Caki2 (cell line): Measurements from ENCODE around the gene GLRX3. TPM values are rescaled to one million over a fixed set of nuclear protein-coding genes. Genes with fewer than 3 reads are reported as not detected.
"Not testable (repeated sequence)": the region's sequence is repeated elsewhere in the genome, so short reads cannot be mapped to it uniquely, and the experiment has no call there.

Source experiments
- DNase-seq: peaks from one replicate; pipeline ENCODE4 v3.0.0-alpha.2; 2015; ENCODE audit warnings: low read depth
- in situ Hi-C: cut with HindIII; loops from 2 replicates; pipeline ENCODE4 v1.10.0; 2016; ENCODE audit warnings: low sequenced_read_pairs, low pct_unique_long_range_greater_than_20kb, mixed read lengths
- total RNA-seq: library from RNA; depleted of rRNA; stranded (reverse); fragments of >200 nt; shearing (Covaris generic); gene quantifications from 2 replicates; pipeline ENCODE4 v1.2.3, GENCODE V29; 2014; ENCODE audit warnings: low replicate concordance; rRNA removed

GLRX3 gene
- 298 and 332 TPM in 2 replicates for total RNA-seq

DNA sequence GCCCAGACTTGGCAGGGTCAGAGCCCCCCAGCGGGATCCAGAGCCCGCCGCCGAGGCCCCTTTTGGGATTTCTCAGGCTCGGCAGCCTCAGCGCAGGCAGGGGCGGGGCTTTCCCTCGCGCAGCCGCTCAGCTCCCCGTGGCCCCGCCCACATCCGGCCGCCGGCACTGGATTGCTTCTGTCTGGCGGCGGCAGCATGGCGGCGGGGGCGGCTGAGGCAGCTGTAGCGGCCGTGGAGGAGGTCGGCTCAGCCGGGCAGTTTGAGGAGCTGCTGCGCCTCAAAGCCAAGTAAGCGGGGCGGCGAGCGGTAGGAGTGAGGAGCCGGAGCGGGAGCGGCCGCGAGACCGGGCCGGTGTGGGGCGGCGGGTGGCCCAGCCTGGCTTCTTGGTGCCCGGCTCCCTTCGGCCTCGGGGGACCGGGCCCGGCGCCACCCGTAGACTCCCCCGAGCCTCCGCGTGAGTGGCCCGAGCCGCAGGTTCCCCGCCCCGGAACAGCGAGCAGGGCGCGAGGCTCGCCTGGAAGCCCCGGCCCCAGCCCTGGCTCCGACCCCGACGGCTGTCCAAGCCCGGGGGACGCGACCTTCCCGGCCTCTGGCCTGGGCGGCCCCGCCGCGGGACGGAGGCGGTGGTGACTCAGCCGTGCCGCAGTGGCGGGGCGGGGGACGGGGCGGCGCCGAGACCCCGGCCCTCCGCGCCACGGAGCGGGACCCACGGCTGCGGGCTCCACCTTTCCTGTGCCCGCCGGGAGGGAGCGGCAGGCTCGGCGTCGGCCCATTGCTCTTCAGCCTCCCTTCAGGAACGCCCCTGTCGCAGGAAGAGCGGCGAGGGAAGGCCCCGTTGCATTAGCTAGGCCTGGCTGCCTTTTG is at the start of gene GLRX3:
Gene GLRX3, plus strand, starts transcription at position 166 of the 864 bp plus-strand sequence. Its CDS starts 30 bp downstream, at position 196.
- in situ Hi-C loops, result no loop called here
- DNase-seq, result peak; percentile 75

DNA sequence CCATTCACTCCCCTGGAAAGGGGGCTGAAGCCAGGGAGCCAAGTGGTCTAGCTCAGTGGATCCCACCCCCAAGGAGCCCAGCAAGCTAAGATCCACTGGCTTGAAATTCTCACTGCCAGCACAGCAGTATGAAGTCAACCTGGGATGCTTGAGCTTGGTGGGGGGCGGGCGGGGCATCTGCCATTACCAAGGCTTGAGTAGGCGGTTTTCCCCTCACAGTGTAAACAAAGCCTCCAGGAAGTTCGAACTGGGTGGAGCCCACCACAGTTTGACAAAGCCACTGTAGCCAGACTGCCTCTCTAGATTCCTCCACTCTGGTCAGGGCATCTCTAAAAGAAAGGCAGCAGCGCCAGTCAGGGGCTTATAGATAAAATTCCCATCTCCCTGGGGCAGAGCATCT is 45.6 kb upstream of the GLRX3 start:
- DNase-seq, in situ Hi-C loops: not testable (repeated sequence)

DNA sequence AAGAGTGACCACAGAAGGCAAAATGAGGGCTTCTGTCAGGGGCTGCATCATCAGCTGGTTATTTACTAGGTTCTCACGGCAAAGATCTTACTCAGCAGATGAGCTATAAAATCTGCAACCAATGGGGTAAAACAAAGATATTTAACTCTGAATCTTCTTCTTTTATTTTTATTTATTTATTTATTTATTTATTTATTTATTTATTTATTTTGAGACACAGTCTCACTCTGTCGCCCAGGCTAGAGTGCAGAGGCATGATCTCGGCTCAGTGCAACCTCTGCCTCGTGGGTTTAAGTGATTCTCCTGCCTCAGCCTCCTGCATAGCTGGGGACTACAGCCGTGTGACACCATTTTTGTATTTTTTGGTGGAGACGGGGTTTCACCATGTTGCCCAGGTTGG is 36.8 kb upstream of the GLRX3 start:
- in situ Hi-C loops, result no loop called here
- DNase-seq, result no peak

GRCh38 chr10:130105724-130106123 is 30.5 kb upstream of the GLRX3 start:
- no peak for DNase-seq
- in situ Hi-C loops, result no loop called here

- in situ Hi-C loops, DNase-seq: not testable (repeated sequence)
Measured at GRCh38 chr10:130108146-130108545, 28.0 kb upstream of the GLRX3 start.

DNA sequence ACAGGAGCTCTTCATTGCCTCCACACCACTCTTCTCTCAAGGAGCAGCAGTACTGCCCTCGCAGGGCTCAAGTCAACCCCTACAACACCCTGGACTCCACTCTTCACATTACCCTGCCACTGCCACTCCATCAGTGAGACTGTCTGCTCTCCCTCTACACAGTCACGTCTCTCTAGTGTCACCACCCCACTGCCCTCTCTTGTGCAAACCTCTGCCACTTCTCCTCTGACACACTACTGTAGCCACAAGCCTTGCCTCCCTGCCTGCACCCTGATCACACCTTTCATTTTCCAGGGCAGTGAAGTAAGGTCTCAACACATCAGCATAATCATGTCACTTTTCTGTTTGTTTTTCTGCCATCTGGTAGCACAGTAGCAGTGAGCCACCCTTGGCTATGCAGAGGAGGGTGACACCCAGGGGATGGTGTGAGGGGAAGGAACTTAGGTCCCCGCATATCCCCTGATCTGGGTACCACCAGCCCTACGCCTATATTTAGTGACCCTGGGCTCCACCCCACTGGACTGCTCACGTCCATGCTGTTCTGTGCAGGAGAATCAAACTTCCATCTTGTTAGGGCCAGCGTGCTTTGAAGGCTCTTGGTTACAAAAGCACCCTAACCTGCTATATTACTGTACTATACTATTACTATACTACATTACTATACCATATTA is 27.1 kb upstream of the GLRX3 start:
- no peak for DNase-seq
- in situ Hi-C loops, result no loop called here

DNA sequence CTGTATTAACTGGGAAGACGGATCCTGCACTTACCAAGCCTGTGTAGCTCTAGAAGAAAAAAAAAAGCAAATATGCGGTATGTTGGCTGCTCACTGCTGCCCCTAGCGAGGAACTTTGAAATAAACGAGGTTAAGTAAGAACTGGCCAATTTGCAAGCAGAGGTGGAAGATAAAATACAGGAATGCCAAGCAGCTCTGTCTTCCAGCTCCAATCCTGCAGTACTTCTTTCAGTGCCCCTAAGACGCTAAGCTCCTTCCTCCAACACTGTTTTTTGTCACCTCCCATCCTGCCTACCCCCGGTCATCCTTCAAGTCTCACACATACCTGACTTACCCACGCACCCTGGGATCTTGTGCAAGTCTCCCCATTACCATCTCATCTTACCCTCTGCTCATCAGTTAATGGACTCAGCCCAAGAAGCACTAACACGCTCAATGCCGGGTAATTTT is 26.4 kb upstream of the GLRX3 start:
- in situ Hi-C loops, result no loop called here

GRCh38 chr10:130110246-130111112 is 25.7 kb upstream of the GLRX3 start, which contains the start of gene C10orf143:
C10orf143 (minus strand) TSS chr10:130110830; CDS start chr10:130110772, 58 bp downstream.
- DNase-seq, result peak; percentile 98
- in situ Hi-C loops, result no loop called here

More for the DNA sequence above, 26.4 kb upstream of the GLRX3 start:
- peak; percentile 76 for DNase-seq

DNA sequence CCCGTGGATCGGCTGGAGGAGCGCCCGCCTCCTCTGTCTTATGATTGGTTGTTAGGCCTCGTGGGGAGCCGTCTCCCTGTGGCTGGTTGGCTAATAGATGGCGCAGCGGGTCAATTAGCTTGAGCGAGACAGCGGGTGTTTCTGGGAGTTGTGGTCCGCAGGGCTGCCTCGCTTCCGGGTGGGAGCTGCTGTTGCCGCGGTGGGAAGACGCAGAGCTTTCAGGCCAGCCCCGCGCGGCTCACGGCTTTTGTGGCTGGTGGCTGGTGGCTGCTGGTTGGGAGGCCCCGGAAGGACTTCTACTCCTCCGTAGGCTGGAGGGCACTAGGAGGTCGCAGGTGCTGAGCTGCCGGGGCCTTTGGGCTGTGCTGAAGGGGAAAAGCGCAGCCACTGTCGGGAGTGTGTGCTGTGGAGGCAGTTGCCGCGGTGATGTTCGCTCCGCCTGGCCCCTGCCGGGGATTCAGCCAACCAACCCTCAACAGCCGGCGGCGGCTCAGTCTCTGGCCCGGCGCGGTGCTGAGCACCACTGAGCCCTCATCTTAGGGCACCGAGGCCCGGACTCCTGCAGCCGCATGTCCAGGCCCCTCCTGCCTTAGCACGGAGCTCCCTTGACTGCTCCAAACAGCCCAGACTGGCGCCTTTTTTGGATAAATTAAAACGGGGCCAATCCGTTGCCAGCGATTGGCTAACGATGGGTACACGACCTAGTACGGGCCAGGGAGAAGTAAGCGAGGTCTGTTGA is 24.9 kb upstream of the GLRX3 start:
- DNase-seq, result peak; percentile 96
- in situ Hi-C loops, result no loop called here

DNA sequence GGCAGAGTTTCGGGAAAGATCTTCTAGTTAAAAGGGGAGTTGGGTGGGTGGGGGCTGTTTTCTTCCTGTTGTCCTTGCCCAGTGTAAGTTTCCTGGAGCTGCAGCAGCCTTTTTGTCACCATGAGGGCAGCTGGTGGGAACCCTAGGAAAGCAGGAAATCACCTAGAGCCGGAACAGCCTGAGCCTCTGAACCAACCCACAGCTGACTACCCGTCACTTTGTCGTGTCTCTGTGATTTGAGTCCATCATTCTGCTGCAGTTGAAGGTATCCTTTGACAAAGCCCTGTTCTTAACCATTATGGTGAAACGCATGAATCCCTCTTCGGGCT is 24.4 kb upstream of the GLRX3 start:
- DNase-seq, result no peak
- in situ Hi-C loops, result no loop called here

GRCh38 chr10:130112821-130113220 is 23.4 kb upstream of the GLRX3 start:
- DNase-seq, result no peak
- in situ Hi-C loops, result no loop called here

DNA sequence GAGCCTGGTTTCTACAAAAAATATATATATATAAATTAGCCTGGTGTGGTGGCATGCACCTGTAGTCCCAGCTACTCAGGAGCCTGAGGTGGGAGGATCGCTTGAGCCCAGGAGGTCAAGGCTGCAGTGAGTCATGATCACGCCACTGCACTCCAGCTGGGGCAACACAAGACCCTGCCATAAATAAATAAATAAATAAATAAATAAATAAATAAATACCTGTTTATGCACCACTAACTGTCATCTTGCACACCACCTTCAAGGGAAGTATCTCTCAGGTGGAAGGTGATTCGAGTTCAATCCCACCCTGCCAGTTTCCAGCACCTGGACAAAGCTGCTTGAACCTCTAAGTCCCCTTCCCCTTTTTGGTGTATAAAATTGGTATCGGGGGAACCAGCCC is 19.2 kb upstream of the GLRX3 start:
- DNase-seq, in situ Hi-C loops: not testable (repeated sequence)

- DNase-seq, in situ Hi-C loops: not testable (repeated sequence)
Measured at GRCh38 chr10:130117535-130117934, 18.7 kb upstream of the GLRX3 start.

DNA sequence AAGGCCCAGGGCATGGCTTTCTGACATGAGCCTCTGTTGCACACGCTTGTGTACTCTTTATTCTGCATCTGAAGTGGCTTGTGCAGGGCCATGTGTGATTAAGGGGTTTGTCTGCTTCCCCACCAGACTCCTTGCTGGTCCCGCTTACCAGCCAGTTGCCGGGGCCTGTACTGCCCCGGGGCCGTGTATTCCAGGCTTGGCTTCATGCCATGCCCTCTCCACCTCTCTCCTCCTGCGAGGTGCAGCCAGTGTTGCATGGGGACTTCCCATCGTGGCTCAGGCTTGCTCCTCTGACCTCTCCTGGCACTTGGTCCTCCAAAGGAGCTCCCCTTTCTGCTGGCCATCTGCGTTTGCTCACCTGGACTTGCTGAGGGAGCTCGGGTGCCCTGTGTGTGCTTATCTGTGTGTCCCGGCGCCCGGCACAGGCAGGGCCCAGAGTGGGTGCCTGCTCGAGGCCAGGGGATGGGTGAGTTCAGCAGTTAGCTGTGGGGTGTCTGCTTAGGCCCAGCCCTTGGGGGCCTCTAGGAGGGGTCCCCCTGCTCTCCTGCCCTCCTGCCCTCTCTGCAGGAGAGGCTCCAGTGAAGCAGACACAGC is 14.6 kb upstream of the GLRX3 start:
- DNase-seq, result no peak
- in situ Hi-C loops, result no loop called here

DNA sequence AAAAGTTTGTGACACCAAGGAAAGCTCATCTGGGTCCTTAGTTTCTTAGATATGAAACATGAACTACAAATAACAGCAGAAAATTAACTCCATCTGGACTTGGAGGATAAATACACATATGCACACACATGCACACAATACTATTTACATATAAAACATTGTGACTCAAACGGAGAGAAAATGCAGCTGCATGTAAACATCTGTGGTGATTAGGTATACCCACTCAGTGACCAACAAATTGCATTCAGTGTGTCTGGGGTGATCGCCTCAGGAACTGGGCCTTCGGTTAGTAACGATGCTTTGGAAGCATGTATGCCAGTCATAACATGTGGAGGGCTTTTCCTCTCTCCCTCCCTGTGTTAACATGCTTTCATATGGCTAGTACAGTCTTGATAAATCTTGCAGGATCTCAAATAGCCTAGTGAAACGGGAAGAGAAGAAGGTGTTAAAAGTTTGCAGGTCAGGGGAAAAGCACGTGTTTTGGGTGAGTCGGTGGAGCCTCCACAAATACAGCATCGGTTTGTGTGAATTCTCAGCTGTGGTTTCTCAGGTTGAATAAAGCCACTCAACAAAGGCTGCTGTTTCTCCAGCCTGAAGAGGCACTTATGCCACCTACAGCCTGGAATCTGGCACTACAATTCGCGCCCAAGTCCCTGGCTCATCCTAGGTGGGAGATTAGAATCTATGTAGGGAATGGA is 8.7 kb upstream of the GLRX3 start:
- DNase-seq, result peak; percentile 54
- in situ Hi-C loops, result no loop called here

GRCh38 chr10:130128062-130128781 is 8.0 kb upstream of the GLRX3 start:
- in situ Hi-C loops, result no loop called here
- DNase-seq, result no peak
